GM12878 (cell line): ENCODE measurements around the gene PAQR5. TPM values are rescaled to one million over a fixed set of nuclear protein-coding genes. Genes with fewer than 3 reads are reported as not detected.

Source experiments
- BACH1 ChIP-seq: fragments of 450-650 bp; IDR thresholded peaks from 2 replicates; pipeline ENCODE4 v1.6.1; 2017; ENCODE audit warnings: mild to moderate bottlenecking, borderline replicate concordance
- BHLHE40 ChIP-seq, 2 experiments: fragments of 450-650 bp in 1 of 2; IDR thresholded peaks; 2 replicates each; pipeline ENCODE4 v1.6.1; 2011 to 2017; ENCODE audit warnings: low read depth in 2 of 2, borderline replicate concordance in 1 of 2, improper control_type of control experiment in 1 of 2, low read length in 1 of 2, mild to moderate bottlenecking in 1 of 2
- CEBPB ChIP-seq, 2 experiments: fragments of 150-350 bp in 1 of 2; IDR thresholded peaks; 2 replicates each; pipeline ENCODE4 v1.6.1; 2012 to 2014; ENCODE audit warnings: low read depth in 2 of 2, low read length in 2 of 2, borderline replicate concordance in 1 of 2, inconsistent platforms in 1 of 2
- EZH2 ChIP-seq: IDR thresholded peaks from 2 replicates; pipeline ENCODE4 v1.6.1; 2012; ENCODE audit warnings: low read depth, mild to moderate bottlenecking, control low read depth, inconsistent platforms, low read length, borderline replicate concordance; ENCODE audit not compliant: control insufficient read depth
- FOXK2 ChIP-seq: fragments of 450-650 bp; IDR thresholded peaks from 2 replicates; pipeline ENCODE4 v1.6.1; 2017; ENCODE audit warnings: mild to moderate bottlenecking, moderate library complexity
- KDM1A ChIP-seq: fragments of 200-600 bp; sonication (generic); IDR thresholded peaks from 2 replicates; pipeline ENCODE4 v1.6.1; 2016; ENCODE audit warnings: borderline replicate concordance
- MYB ChIP-seq: fragments of 150-350 bp; IDR thresholded peaks from 2 replicates; pipeline ENCODE4 v1.6.1; 2014; ENCODE audit warnings: mild to moderate bottlenecking, low read depth, low read length, borderline replicate concordance
- NFXL1 ChIP-seq: fragments of 450-650 bp; IDR thresholded peaks from 2 replicates; pipeline ENCODE4 v1.6.1; 2017; ENCODE audit warnings: antibody characterized with exemption, mild to moderate bottlenecking, borderline replicate concordance
- PML ChIP-seq: IDR thresholded peaks from 2 replicates; pipeline ENCODE4 v1.6.1; 2012; ENCODE audit warnings: low read length, inconsistent platforms
- RFX5 ChIP-seq: IDR thresholded peaks from 2 replicates; pipeline ENCODE4 v1.6.1; 2011; ENCODE audit warnings: low read depth, low read length, improper control_type of control experiment
- SMAD5 ChIP-seq: IDR thresholded peaks from 2 replicates; pipeline ENCODE4 v1.6.1; 2016; ENCODE audit warnings: antibody characterized with exemption, low read depth
- SMARCA5 ChIP-seq: fragments of 450-650 bp; IDR thresholded peaks from 2 replicates; pipeline ENCODE4 v1.6.1; 2017; ENCODE audit warnings: mild to moderate bottlenecking
- TARDBP ChIP-seq: IDR thresholded peaks from 2 replicates; pipeline ENCODE4 v1.6.1; 2016; ENCODE audit warnings: borderline replicate concordance
- TCF3 ChIP-seq: IDR thresholded peaks from 2 replicates; pipeline ENCODE4 v1.6.1; 2012; ENCODE audit warnings: low read depth, mild to moderate bottlenecking, low read length, borderline replicate concordance; ENCODE audit not compliant: insufficient read depth
- YY1 ChIP-seq: IDR thresholded peaks from 2 replicates; pipeline ENCODE4 v1.6.1; 2011; ENCODE audit warnings: low read depth, mild to moderate bottlenecking, low read length
- ZSCAN29 ChIP-seq: fragments of 450-650 bp; IDR thresholded peaks from 2 replicates; pipeline ENCODE4 v1.6.1; 2017; ENCODE audit warnings: mild to moderate bottlenecking, moderate library complexity
- polyA plus RNA-seq, 11 experiments: library from polyadenylated mRNA; depleted of rRNA in 4 of 11; unstranded in 6 of 11; stranded (reverse) in 5 of 11; fragments of >200 nt; fragmentation: Nextera tagmentation in 4 of 11; fragmentation: Illumina TruSeq in 1 of 11; extraction: Ambion mirVana in 4 of 11; extraction: Trizol in 1 of 11; gene quantifications; 1 replicate in 1 of 11; 2 replicates in 10 of 11; pipeline versions ENCODE4 v1.2.1 to v1.2.3, GENCODE V29; 2011 to 2016; ENCODE audit warnings: inconsistent platforms in 2 of 11, missing spikeins in 2 of 11, low read depth in 1 of 11
- total RNA-seq, 4 experiments: library from RNA; depleted of rRNA in 3 of 4; stranded (reverse); fragments of >200 nt in 3 of 4; fragmentation: Illumina TruSeq in 1 of 4; extraction: Trizol in 1 of 4; gene quantifications; 2 replicates each; pipeline versions ENCODE4 v1.2.1 to v1.2.3, GENCODE V29; 2013 to 2021
- TF ChIP-seq, protein P1 (sequence below): fragments of 450-650 bp; IDR thresholded peaks from 2 replicates; pipeline ENCODE4 v1.6.1; 2016; ENCODE audit warnings: mild to moderate bottlenecking, moderate library complexity, borderline replicate concordance
- TF ChIP-seq, protein P2 (sequence below): fragments of 450-650 bp; IDR thresholded peaks from 2 replicates; pipeline ENCODE4 v1.6.1; 2018; ENCODE audit warnings: borderline replicate concordance, mild to moderate bottlenecking; ENCODE audit not compliant: partially characterized antibody
- TF ChIP-seq, protein P3 (sequence below): IDR thresholded peaks from 2 replicates; pipeline ENCODE4 v1.6.1; 2012; ENCODE audit warnings: mild to moderate bottlenecking, low read depth, low read length

Gene PAQR5
- total and polyA plus RNA-seq, 10 of the 15 experiments (the other 5 are each of a cell fraction or from before 2014, with no cell fraction given), result 0.02 to 0.03 TPM; not detected in 8

DNA sequence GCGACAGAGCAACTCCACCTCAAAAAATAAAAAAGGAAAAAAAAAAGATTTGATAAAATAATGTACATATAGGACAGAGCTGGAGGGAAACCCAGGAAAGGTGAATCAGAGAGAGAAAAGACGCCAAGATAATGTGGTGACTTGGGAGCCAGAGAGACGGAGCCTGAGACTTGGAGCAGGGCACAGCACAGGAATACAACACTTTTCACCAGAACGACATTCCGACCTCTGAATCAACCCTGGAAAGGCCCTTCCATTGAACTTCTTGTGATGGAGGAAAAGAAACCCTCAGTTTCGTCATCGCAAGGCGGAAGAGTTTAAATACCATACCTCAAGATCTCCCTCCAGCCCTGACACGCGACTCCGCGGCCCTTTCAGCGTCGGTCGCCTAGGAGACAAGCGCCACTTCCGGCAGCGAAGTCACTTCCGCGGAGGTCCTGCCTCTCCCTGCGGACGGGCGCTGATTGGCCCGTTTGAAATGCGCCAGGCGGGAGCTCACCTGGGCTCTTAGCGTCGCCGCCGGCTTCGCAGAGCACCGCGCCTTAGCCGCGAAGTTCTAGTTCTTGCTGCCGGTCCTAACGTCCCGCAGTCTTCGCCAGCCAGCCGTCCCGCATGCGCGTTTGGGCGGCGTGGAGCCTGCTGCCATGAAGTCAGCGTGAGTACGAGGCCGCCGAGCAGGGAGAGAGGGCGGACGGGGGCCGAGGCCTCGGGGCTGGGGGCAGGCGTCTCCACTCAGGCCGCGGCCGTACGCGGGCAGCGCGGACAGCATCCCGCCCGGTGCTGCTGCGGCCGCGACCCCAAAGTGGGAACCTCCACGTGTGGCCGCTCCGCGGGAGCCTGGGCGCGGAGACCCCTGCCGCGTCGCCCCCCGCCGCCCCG is 115.3 kb downstream of the PAQR5 start, which contains the start of gene KIF23 (continued):
- TF ChIP-seq, protein P1, sequence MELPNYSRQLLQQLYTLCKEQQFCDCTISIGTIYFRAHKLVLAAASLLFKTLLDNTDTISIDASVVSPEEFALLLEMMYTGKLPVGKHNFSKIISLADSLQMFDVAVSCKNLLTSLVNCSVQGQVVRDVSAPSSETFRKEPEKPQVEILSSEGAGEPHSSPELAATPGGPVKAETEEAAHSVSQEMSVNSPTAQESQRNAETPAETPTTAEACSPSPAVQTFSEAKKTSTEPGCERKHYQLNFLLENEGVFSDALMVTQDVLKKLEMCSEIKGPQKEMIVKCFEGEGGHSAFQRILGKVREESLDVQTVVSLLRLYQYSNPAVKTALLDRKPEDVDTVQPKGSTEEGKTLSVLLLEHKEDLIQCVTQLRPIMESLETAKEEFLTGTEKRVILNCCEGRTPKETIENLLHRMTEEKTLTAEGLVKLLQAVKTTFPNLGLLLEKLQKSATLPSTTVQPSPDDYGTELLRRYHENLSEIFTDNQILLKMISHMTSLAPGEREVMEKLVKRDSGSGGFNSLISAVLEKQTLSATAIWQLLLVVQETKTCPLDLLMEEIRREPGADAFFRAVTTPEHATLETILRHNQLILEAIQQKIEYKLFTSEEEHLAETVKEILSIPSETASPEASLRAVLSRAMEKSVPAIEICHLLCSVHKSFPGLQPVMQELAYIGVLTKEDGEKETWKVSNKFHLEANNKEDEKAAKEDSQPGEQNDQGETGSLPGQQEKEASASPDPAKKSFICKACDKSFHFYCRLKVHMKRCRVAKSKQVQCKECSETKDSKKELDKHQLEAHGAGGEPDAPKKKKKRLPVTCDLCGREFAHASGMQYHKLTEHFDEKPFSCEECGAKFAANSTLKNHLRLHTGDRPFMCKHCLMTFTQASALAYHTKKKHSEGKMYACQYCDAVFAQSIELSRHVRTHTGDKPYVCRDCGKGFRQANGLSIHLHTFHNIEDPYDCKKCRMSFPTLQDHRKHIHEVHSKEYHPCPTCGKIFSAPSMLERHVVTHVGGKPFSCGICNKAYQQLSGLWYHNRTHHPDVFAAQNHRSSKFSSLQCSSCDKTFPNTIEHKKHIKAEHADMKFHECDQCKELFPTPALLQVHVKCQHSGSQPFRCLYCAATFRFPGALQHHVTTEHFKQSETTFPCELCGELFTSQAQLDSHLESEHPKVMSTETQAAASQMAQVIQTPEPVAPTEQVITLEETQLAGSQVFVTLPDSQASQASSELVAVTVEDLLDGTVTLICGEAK, result peak; percentile 89
- TF ChIP-seq TARDBP (no peak), BACH1 (no peak), BHLHE40 (IDR thresholded peaks at IDR 0.05; ENCODE audit: borderline replicate concordance in 1 of 2, low read depth in 2 of 2, low read length in 1 of 2) (peak; percentile 94), PML (no peak), MYB (no peak), SMAD5 (no peak), EZH2 (no peak), TCF3 (no peak), YY1 (no peak), CEBPB (IDR thresholded peaks at IDR 0.05; ENCODE audit: borderline replicate concordance in 1 of 2, low read depth in 2 of 2, low read length in 2 of 2) (no peak), NFXL1 (no peak), KDM1A (no peak), SMARCA5 (no peak), RFX5 (peak; percentile 63; the same call in 1 of the 2 replicates), ZSCAN29 (no peak), FOXK2 (no peak)
- TF ChIP-seq, protein P2, sequence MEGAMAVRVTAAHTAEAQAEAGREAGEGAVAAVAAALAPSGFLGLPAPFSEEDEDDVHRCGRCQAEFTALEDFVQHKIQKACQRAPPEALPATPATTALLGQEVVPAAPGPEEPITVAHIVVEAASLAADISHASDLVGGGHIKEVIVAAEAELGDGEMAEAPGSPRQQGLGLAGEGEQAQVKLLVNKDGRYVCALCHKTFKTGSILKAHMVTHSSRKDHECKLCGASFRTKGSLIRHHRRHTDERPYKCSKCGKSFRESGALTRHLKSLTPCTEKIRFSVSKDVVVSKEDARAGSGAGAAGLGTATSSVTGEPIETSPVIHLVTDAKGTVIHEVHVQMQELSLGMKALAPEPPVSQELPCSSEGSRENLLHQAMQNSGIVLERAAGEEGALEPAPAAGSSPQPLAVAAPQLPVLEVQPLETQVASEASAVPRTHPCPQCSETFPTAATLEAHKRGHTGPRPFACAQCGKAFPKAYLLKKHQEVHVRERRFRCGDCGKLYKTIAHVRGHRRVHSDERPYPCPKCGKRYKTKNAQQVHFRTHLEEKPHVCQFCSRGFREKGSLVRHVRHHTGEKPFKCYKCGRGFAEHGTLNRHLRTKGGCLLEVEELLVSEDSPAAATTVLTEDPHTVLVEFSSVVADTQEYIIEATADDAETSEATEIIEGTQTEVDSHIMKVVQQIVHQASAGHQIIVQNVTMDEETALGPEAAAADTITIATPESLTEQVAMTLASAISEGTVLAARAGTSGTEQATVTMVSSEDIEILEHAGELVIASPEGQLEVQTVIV, result peak; percentile 49
- TF ChIP-seq, protein P3, sequence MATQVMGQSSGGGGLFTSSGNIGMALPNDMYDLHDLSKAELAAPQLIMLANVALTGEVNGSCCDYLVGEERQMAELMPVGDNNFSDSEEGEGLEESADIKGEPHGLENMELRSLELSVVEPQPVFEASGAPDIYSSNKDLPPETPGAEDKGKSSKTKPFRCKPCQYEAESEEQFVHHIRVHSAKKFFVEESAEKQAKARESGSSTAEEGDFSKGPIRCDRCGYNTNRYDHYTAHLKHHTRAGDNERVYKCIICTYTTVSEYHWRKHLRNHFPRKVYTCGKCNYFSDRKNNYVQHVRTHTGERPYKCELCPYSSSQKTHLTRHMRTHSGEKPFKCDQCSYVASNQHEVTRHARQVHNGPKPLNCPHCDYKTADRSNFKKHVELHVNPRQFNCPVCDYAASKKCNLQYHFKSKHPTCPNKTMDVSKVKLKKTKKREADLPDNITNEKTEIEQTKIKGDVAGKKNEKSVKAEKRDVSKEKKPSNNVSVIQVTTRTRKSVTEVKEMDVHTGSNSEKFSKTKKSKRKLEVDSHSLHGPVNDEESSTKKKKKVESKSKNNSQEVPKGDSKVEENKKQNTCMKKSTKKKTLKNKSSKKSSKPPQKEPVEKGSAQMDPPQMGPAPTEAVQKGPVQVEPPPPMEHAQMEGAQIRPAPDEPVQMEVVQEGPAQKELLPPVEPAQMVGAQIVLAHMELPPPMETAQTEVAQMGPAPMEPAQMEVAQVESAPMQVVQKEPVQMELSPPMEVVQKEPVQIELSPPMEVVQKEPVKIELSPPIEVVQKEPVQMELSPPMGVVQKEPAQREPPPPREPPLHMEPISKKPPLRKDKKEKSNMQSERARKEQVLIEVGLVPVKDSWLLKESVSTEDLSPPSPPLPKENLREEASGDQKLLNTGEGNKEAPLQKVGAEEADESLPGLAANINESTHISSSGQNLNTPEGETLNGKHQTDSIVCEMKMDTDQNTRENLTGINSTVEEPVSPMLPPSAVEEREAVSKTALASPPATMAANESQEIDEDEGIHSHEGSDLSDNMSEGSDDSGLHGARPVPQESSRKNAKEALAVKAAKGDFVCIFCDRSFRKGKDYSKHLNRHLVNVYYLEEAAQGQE, result no peak
